Measurements from ENCODE around the gene FYB2.

DNA sequence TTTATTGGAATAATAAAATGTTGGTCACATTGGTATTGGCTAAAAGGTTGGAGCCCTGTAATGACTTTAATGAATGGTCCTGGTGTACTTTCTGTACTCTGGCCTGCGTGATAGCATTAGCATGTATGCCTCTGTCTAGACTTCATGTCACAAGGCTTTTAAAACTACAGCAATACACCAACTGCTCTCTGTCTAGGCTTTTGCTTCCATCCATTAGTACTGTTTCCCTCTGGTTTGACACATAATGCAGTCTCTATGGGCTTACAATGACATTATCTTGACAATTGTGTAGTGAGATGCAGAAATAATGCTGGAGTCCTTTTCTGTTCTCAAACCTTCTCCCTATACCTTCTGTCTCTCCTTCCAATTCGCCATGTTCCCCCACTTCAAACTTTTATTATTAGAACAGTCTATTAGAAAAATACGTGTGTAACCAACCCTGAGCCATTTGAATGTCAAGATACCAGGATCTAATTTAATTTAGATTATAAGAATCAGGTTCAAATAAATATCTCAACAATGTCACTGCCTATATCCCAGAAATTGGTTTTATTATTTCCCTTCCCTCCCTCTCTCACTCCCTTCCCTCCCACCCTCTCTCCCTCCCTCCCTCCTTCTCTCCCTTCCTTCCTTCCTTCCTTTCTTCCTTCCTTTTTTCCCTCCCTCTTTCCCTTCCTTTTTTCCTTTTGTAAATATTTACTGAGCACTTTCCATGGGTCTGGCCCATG, 44.2 kb upstream of the FYB2 start:
- TF ChIP-seq EHMT2 (IDR thresholded peaks at IDR 0.05; ENCODE audit: low read depth) (no peak), CBX2 (IDR thresholded peaks at IDR 0.05; ENCODE audit: borderline replicate concordance, low read depth) (no peak)
- TF ChIP-seq, protein P1, sequence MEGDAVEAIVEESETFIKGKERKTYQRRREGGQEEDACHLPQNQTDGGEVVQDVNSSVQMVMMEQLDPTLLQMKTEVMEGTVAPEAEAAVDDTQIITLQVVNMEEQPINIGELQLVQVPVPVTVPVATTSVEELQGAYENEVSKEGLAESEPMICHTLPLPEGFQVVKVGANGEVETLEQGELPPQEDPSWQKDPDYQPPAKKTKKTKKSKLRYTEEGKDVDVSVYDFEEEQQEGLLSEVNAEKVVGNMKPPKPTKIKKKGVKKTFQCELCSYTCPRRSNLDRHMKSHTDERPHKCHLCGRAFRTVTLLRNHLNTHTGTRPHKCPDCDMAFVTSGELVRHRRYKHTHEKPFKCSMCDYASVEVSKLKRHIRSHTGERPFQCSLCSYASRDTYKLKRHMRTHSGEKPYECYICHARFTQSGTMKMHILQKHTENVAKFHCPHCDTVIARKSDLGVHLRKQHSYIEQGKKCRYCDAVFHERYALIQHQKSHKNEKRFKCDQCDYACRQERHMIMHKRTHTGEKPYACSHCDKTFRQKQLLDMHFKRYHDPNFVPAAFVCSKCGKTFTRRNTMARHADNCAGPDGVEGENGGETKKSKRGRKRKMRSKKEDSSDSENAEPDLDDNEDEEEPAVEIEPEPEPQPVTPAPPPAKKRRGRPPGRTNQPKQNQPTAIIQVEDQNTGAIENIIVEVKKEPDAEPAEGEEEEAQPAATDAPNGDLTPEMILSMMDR (IDR thresholded peaks at IDR 0.05) = no peak

All from A549 (cell line).